Activated CD4-positive, alpha-beta T cell treated with anti-CD3 and anti-CD28 coated beads, Interleukin-10, Interleukin-2, amounts not matched to agents 100 ng/mL and 50 ng/mL, durations not matched to agents 16 hours and 8 hours (primary cell): Measurements from ENCODE around the gene OSBPL10.
"Not testable (repeated sequence)": the region's sequence is repeated elsewhere in the genome, so short reads cannot be mapped to it uniquely, and the experiment has no call there.

ENCODE experiments used
- DNase-seq: peaks from one replicate; pipeline ENCODE4 v3.0.0-alpha.2; 2020

OSBPL10 gene

DNA sequence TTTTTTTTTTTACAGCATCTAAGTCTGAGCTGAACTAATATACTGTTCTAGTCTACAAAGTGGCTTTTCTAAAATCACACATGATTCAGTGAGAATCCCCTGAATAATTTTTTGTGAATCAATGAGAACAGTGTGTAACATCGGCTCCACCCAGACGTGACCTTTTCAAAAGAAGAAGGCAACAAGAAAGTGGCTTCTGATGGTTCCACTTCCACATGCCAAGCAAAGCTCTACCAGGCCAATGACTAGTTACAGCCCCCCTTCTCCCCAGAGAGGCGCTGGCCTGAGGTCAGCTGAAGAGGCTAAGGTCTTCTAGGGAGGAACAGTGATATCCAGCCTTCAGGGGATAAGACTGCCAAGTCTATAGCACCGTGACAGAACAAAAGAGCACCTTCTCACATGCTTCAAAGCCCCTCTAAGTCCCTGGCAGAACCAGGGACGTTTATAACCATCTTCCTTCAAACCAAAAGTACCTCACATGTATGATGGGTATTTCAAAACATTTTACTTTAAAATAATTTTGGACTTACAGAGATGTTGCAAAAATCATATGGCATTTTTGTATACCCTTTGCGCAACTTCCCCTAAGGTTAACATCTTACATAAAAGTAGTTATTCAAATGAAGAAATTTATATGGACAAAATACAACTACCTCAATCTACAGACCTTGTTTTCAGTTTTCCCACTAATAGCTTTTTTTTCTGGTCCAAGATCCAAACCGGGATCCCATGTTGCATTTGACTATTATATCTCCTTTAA, 177.9 kb downstream of the OSBPL10 start:
- no peak for DNase-seq

DNA sequence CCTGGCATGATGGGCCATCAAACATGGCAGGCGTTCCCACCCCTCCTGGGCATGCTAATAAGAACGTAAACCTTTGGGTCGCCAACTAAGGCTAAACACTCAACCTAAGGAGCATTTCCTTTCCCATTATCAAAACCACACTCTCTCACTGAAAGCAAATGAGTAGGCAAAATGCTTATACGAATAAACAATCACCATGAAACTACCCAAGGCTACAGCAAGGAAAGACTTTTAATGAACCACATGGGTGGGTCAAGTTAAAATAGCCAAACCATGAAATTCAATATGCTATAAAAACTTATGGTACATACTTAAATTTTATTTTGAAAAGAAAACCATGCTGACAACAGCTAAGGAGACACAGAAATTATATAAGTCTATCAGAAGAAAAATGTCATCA, 180.6 kb downstream of the OSBPL10 start:
- DNase-seq: no peak

DNA sequence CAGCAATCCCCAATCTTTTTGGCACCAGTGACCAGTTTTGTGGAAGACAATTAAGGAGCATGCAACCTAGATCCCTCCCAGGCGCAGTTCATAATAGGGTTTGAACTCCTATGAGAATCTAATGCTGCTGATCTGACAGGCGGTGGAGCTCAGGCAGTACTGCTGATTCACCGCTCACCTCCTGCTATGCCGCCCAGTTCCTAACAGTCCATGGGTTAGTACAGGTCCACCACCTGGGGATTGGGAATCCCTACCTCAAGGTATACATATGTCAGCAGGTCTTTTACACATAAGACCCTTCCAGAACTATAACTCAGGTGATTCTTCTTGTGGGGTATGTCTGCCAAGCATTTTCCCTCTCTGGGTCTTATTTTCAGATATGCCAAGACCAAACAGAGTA, 182.2 kb downstream of the OSBPL10 start:
- DNase-seq: no peak

DNA sequence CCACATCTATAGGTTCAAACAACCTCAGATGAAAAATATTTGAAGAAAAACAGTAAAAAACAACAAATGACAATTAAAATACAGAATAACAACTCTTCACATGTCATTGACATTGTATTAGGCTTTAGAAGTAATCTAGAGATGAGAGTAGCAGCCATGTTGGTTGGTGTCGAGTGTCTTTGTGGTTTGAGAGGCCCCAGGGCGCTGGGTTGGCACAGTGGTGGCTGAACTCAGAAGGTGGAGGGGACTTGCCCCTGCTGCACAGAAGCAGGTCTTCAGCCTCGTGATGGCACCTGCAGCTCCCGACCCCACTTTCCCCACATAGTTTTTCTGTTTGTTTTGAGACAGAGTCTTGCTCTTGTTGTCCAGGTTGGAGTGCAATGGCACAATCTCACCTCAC, 187.2 kb downstream of the OSBPL10 start:
- no peak for DNase-seq

DNA sequence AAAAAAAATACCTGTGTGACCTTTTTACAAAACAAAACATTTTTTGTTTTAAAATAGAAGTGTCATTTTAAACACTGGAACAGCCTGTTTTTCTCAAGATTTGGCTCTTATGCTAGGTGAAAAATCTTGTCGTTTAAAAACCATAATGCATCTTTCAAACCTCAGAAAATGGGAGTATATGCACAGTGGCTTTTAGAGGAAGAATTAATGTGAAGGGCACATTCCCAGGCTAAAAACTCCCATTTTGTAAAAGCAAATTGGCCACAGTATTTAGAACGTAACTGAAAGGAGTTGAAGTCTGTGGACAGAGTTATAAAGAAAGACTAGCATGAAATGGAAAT, 190.0 kb downstream of the OSBPL10 start:
- no peak for DNase-seq

DNA sequence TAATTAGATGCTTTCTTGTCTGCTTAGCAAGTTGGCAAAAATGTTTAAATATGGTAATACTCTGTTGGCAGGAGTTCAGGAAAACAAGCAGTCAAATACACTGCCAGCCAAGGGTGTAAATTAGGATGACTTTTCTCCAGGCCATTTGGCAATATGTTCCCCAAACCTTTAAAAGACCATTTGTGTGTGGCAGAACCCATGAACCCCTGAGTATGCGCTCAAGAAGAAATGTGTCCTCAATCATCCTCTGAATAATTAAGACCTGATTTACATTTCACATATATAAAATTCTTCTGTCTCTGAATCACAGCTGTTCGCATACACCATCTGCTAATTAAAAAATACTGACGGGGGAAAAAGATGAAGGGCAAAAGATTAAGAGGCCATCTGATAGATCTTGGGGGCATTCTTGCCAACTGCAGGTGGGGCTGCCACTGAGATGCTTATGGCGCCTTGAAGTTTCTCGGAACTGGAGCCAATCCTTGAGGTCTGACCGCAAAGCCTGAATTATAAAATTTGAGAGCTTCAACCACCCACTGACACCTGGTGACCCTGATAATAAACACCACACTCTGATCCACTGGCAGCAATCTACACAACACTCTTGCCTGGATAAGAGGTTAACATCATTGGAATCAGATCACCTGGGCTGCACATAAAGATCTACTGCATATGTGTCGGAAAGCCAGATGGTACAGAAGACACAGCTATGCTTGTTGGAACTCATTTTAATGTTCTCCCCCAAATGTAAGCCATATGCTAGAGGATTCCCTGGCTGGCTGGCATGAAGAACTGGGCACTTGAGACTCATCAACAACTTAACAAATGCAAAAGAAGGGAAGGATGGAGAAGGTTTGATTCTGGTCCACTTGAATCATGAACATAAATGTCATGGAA, 190.6 kb downstream of the OSBPL10 start:
- DNase-seq: no peak

DNA sequence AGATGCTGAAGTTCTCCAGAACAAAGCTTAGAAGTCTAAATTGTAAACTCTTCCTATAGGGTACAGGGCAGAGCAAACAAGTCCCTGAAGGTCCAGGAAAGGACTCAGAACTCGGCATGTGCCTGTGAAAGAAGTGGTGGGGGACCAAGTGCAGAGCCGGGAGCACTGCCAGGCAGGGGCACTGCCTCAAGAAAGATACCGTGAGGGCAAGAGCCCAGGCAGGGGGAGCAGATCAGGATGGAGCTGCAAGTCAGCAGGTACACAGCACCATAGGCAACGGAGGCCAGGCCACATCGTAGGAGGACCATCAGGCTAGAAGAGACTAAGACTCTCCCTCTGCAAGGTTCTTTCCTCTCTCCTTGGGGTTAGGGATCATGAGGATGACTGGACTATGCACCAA, 191.6 kb downstream of the OSBPL10 start:
- no peak for DNase-seq

DNA sequence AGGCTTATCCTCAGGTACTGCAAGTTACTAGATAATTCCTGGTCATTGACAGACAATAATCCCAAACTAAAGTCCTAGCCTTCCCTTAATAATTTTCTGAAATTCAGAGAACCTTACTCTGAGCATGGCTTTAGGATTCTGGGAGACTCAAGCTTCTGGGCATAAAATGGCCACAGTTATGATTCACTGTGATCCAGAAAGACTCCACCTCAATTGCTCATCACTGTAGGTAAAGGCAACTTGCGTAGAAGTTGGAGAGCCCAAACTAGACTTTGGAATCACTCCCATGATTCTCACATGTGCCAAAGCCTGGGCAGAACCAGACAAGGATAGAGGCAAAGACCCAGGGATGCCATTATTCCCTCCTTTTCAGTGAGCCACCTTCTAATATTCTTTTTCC, 195.3 kb downstream of the OSBPL10 start:
- no peak for DNase-seq

DNA sequence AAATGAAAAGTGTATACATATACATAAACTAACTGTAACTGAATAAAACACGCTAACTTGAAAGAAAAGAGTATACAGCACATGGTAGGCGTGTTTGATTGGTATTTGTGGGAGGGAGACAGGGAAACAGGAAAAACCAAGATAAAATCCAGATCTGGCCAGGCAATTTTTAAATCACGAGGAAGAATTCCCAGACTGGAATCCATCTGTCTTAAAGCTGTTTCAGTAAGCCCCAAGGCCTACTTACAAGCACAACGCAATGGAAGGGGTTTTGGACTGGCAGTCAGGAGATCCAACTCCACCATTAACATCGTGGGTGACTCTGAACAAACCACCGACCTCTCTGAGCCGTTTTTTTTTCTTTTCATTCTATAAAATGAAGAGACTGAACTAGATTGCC, 195.8 kb downstream of the OSBPL10 start:
- no peak for DNase-seq

DNA sequence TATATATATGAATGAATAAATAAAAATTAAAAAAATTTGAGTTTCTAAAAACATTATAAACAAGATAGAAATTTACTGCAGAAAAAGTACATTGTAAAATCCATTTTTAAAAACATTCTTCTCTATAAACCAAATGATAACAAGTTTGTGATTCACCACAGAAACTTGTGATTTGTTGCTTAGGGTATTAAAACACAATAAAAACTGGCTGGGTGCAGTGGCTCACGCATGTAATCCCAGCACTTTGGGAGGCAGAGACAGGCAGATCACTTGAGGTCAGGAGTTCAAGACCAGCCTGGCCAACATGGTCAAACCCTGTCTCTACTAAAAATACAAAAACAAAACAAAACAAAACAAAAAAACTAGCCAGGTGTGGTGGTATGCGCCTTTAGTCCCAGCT, 197.2 kb downstream of the OSBPL10 start:
- not testable (repeated sequence) for DNase-seq

DNA sequence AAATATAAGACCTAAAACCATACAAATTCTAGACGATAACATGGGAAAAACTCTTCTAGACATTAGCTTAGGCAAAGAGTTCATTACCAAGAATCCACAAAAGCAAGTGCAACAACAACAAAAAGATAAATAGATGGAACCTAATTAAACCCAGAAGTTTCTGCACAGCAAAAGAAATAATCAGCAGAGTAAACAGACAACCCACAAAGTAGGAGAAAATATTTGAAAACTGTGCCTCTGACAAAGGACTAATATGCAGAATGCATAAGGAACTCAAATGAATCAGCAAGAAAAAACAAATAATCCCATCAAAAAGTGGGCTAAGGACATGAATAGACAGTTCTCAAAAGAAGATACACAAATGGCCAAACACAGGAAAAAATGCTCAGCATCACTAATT, 198.8 kb downstream of the OSBPL10 start:
- not testable (repeated sequence) for DNase-seq

DNA sequence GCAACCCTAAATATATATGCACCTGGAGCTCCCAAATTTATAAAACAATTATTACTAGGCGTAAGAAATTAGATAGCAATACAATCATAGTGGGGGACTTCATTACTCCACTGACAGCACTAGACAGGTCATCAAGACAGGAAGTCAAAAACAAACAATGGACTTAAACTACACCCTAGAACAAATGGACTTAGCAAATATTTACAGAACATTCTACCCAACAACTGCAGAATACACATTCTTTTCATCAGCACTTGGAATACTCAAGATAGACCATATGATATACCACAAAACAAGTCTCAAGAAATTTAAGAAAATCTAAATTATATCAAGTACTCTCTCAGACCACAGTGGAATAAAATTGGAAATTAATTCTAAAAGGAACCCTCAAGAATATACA, 201.5 kb downstream of the OSBPL10 start:
- no peak for DNase-seq

DNA sequence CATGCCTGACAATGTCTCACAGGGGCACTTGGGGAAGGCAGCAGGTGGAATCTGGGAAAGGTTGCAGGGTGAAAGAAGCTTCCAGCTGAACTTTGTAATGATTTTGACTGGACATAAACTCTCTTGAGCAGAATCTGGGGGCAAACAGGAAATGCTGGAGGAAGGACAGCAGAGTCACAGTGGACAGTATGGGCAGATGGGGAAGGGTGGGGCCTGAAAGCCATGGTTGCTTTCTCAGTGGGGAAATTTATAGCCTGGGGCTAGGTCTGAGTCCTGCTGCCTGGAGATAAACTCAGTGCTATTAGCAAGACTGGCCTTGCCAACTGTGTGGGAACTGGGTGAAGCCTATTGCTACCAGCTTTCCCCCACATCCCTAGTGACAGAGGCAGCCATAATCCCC, 203.2 kb downstream of the OSBPL10 start:
- DNase-seq: no peak

DNA sequence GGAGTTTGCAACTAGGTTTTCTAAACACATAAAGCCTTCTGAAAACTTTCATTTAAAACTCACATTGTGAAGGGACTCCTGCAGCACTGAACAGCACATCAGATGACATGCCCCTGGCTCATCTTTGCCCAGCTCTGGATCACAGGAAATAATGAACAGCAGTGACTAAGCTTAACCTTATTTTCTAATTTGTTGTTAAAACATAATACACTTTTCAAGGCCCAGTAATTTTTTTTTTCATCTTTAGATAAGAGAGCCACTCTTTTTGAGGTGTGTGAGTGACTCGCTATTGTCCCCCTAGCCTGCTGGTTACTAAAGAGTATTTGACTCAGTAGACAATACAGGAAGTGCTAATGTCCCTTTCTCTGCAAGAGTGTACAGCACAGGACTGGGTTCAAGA, 204.0 kb downstream of the OSBPL10 start:
- DNase-seq: no peak

DNA sequence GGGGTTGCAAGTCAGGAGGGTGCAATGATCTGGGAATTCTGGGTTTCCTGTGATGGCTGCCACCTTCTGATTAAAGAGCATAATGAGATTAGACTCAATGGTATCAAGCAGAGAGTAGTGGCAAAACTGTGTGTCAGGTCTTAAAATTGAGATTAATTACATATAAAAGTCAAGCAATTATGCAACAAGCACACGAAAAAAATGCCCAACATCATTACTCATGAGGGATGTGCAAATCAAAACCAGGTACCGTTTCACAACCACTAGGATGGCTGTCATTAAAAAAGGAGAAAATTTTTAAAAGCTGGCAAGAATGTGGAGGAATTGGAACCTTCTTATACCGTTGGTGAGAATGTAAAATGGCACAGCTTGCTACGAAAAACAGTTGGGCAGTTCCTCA, 205.0 kb downstream of the OSBPL10 start:
- DNase-seq: no peak

DNA sequence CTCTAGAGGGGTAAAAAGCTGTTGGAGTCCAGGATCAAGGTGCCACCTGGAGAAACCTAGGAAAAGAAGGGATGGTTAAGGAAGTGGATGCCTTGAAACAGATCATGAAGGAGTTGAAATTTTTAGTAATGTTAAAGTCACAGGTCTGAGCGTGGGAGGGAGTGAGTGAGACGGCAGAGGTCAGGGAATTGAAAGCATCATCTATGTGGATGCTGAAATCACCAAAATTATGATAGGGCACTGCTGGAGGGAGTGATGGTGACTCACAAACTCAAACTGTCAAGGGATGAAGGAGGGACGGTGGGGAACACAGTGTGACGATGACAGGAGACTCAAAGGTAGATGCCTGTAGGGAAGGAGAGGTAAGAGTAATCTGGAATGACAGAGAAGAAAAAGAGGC, 205.7 kb downstream of the OSBPL10 start:
- no peak for DNase-seq

DNA sequence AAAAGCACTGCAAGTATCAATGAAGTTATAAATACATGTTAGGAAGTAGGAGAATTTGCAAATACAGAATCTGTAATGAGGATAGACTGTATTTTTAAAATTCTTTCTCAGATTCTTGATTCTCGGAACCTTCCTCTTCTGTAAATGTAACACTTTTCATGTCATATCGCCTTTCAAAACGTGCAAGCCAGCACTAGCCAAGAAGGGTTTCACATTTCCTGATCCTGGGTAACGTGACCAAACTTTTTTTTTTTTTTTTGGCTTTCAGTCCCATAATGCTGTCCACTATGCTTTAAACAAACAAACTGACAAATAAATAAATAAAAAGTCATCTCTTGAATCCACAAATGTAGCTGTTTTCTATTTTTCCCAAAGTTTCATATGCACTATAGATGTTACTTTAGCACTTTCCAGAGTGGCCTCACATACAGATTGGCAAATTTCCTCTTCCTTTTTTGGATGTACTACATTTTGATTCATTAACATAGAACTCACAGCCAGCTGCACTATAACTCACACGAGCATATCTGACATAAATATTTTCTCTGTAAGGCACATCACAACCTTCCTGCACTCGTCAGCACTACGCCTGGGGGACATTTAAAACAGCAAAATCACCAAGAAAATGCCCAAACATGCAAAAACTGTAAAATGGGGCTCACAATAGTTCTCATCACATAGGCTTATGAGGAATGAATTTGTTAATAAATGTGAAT, 208.1 kb downstream of the OSBPL10 start:
- no peak for DNase-seq

DNA sequence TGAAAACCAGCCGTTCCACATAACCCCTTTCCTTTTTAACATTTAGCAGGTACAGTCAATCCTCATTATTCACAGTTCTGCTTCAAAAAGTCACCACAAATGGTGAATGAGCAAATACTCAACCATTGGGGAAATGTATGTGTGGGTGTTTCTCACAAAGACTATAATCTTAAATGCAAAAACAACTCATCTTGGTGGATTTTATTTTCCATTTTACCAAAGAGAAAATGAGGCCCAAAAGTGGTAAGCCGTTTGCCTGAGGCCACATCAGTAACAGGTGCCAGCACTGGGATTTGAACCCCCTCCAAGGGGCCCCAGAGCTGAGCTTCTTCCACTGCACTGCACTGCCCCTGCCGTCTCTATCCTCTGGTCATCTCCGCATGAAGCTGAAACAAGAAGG, 208.8 kb downstream of the OSBPL10 start:
- peak; percentile 60 for DNase-seq

DNA sequence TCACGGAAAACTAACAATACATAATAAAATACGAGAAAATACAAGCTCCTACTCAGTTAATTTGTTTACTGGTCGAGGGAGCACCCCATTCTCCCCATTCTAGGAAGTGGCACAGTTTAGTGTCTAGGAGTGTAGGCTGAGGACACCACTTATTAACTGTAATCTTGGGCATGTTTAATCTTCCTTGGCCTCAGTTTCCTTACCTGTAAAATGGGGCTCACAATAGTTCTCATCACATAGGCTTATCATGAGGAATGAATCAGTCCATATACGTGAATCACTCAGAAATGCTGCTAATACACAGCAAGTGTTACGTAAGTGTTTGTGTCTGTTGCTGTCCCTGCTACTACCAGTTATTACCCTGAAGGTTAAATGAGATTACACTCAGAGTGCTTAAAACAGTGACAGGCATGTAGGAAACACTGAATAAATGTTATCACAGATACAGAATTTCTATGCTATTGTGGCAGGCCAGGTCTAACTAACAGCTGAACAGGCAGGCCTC, 210.2 kb downstream of the OSBPL10 start:
- DNase-seq: peak; percentile 13

DNA sequence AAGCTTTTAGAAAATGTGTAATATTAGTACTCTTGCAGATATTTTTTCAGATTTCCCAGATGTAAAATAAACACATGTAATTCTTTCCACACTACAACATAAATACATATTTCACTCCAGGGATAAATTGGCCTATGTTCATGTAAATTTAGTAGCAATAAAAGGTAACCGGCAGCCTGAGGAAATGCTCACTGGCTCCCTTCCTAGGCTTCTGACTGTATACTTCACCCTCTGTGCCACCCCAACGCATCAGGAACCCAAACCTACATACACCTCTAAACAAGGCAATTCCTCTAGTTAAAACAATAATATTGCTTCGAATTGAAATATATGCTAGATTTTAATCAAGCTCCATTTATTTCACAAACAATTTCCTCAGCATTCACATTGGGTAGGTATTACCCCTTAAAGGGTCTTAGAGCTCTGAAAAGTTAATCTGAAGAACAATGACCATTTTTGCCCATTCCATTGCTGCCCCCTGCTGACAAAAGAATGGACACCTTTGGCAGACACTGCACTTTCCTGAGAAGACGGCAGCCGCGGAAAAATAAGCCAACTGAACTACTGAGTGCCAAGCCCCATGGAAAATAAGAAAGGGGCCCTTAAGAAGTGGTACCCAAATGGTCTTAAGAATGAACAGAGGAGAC, 212.5 kb downstream of the OSBPL10 start:
- peak; percentile 76 for DNase-seq

DNA sequence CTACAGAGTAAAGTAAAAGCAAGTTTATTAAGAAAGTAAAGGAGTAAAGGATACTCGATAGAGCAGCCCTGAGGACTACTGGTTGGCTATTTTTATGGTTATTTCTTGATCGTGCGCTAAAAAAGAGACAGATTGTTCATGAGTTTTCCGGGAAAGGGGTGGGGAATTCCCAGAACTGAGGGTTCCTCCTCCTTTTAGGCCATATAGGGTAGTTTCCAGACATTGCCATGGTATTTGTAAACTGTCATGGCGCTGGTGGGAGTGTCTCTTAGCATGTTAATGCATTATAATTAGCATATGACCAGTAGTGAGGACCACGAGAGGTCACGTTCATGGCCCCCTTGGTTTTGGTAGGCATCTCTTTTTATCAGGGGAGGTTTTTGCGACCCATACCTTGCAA, 213.1 kb downstream of the OSBPL10 start:
- DNase-seq: peak; percentile 33

DNA sequence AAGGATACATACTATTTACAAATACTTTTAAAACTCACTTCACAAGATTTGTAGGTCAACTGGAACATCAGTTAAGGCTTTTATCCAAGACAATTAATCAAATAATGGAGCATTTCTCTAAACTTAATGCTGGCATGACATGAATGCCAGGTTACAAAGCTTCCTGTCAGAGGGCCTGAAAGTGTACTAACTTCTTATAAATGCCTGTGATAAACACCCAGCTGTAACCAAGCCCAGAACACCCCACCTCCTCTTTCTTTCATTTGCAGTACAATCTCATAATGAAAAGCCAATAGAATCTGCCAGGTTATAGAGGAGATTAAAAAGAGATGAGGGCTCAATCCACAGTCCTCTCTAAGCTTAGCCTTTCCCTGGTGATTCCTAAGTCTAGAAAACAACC, 214.4 kb downstream of the OSBPL10 start:
- peak; percentile 30 for DNase-seq

DNA sequence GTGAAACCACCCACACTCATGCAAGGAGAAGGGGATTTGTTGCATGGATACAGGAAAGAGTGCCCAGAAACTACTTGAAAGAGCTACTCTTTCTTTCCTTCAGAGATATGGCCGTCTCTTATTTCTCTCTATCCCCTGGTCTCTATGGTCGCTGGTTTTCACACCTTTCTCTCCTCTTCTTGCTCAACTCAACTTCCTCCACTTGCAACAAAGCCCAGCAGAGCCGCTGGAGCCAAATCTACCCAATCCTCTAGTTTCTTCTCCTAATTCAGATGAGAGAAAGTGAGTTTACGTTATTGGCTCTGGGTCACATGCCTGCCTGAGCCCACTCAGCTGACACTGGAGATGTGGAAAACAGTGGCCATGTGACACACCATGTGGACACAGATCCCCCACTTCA, 215.2 kb downstream of the OSBPL10 start:
- DNase-seq: peak; percentile 67
